Measurements from ENCODE around the gene TESK2.

The TESK2 gene

GRCh38 chr1:45503462-45504360, 12.7 kb upstream of the TESK2 start:
- DNase-seq (no peak), ATAC-seq (ENCODE audit: insufficient read depth, low read depth) (no peak)
- Histone ChIP-seq H3K4me3 (ENCODE audit: low read depth in 1 of 2, low read length in 2 of 2) (no peak overlapping the region), H3K79me2 (ENCODE audit: insufficient read depth, low read length) (peaks cover 26% of the 10 kb centered on the region), H3K9ac (ENCODE audit: low read depth, low read length) (no peak overlapping the region), H2AFZ (ENCODE audit: low read depth, low read length) (no peak overlapping the region), H3K9me3 (ENCODE audit: insufficient read depth, low read length, severe bottlenecking) (no peaks in the 10 kb centered on the region), H3K4me2 (ENCODE audit: insufficient read depth, low read length) (no peak overlapping the region), H3K36me3 (ENCODE audit: insufficient read depth, low read length) (peaks cover 23% of the 10 kb centered on the region), H4K20me1 (ENCODE audit: insufficient read depth, low read length) (0 out of 2 replicates have a peak, but pooled peaks cover 10% of the 10 kb centered on the region), H3K27ac (ENCODE audit: low read length) (no peak overlapping the region), H3K27me3 (ENCODE audit: insufficient read depth, low read length, poor library complexity) (no peaks in the 10 kb centered on the region), H3K4me1 (ENCODE audit: insufficient read depth, low read length) (peaks cover 28% of the 10 kb centered on the region)
- no peak for TF ChIP-seq EZH2 (IDR thresholded peaks at IDR 0.05; ENCODE audit: borderline replicate concordance, low read depth, low read length, severe bottlenecking)
- TF ChIP-seq CTCF (IDR thresholded peaks at IDR 0.05; ENCODE audit: borderline replicate concordance, extremely low read depth, low read length, poor library complexity, severe bottlenecking): no peak

- H3K4me1 ChIP-seq (ENCODE audit: insufficient read depth, low read length): peaks cover 33% of the 10 kb centered on the region
- H3K27me3 ChIP-seq (ENCODE audit: insufficient read depth, low read length, poor library complexity): no peaks in the 10 kb centered on the region
- TF ChIP-seq EZH2 (IDR thresholded peaks at IDR 0.05; ENCODE audit: borderline replicate concordance, low read depth, low read length, severe bottlenecking) (no peak), CTCF (IDR thresholded peaks at IDR 0.05; ENCODE audit: borderline replicate concordance, extremely low read depth, low read length, poor library complexity, severe bottlenecking) (no peak)
- no peak overlapping the region for H2AFZ ChIP-seq (ENCODE audit: low read depth, low read length)
- DNase-seq (no peak), ATAC-seq (ENCODE audit: insufficient read depth, low read depth) (no peak)
- peaks cover 5% of the 10 kb centered on the region; the same call in 1 of the 2 replicates for H3K36me3 ChIP-seq (ENCODE audit: insufficient read depth, low read length)
- no peaks in the 10 kb centered on the region for H4K20me1 ChIP-seq (ENCODE audit: insufficient read depth, low read length)
- peak overlapping the region in 1 of 2 experiments; percentile 81; a peak in 1 of 4 replicates for H3K4me3 ChIP-seq (ENCODE audit: low read depth in 1 of 2, low read length in 2 of 2)
- peaks cover 26% of the 10 kb centered on the region for H3K79me2 ChIP-seq (ENCODE audit: insufficient read depth, low read length)
- no peaks in the 10 kb centered on the region for H3K9me3 ChIP-seq (ENCODE audit: insufficient read depth, low read length, severe bottlenecking)
- H3K27ac ChIP-seq (ENCODE audit: low read length): no peak overlapping the region
- H3K9ac ChIP-seq (ENCODE audit: low read depth, low read length): no peak overlapping the region; the same call in 1 of the 2 replicates
- H3K4me2 ChIP-seq (ENCODE audit: insufficient read depth, low read length): peak overlapping the region; percentile 87
Observed at GRCh38 chr1:45501505-45501859, 10.5 kb upstream of the TESK2 start.

DNA sequence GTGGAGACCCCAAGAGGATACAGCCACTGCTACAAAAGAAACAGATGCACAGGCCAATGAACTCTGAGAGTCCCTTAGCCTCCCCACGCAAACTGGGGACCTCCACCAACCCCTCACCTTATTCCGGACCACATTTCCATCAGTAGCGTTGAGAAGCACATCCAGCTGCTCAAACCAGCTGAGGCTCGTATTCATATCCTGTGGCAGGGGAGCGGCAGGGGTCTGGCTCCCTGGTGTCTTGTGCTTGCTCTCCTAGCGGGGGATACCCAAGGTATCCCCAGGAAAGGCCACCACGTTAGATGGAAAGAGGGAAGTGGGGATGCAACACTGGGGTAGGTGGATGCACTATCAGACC, 8.4 kb upstream of the TESK2 start:
- Histone ChIP-seq H3K27ac (ENCODE audit: low read length) (peak overlapping the region; percentile 57), H2AFZ (ENCODE audit: low read depth, low read length) (peak overlapping the region; percentile 85), H3K79me2 (ENCODE audit: insufficient read depth, low read length) (peaks cover 26% of the 10 kb centered on the region), H3K27me3 (ENCODE audit: insufficient read depth, low read length, poor library complexity) (no peaks in the 10 kb centered on the region), H3K4me3 (ENCODE audit: low read depth in 1 of 2, low read length in 2 of 2) (peak overlapping the region; percentile 41 to 81; a peak in 3 of 4 replicates), H3K9ac (ENCODE audit: low read depth, low read length) (peak overlapping the region; percentile 61), H3K4me2 (ENCODE audit: insufficient read depth, low read length) (peak overlapping the region; percentile 87), H3K9me3 (ENCODE audit: insufficient read depth, low read length, severe bottlenecking) (no peaks in the 10 kb centered on the region), H4K20me1 (ENCODE audit: insufficient read depth, low read length) (no peaks in the 10 kb centered on the region), H3K4me1 (ENCODE audit: insufficient read depth, low read length) (peaks cover 33% of the 10 kb centered on the region), H3K36me3 (ENCODE audit: insufficient read depth, low read length) (peaks cover 5% of the 10 kb centered on the region; the same call in 1 of the 2 replicates)
- ATAC-seq (ENCODE audit: insufficient read depth, low read depth): peak; percentile 10
- peak; percentile 36 for DNase-seq
- TF ChIP-seq CTCF (IDR thresholded peaks at IDR 0.05; ENCODE audit: borderline replicate concordance, extremely low read depth, low read length, poor library complexity, severe bottlenecking) (no peak), EZH2 (IDR thresholded peaks at IDR 0.05; ENCODE audit: borderline replicate concordance, low read depth, low read length, severe bottlenecking) (no peak)
